A172 (cell line): Measurements from ENCODE around the gene C5orf24. TPM values are rescaled to one million over a fixed set of nuclear protein-coding genes. Genes with fewer than 3 reads are reported as not detected.
"Not testable (repeated sequence)": the region's sequence is repeated elsewhere in the genome, so short reads cannot be mapped to it uniquely, and the experiment has no call there.

ENCODE experiments used
- DNase-seq: peaks from one replicate; pipeline ENCODE4 v3.0.0-alpha.2; 2015; ENCODE audit warnings: low spot score
- total RNA-seq: library from RNA; depleted of rRNA; stranded (reverse); fragments of >200 nt; shearing (Covaris generic); gene quantifications from 2 replicates; pipeline ENCODE4 v1.2.3, GENCODE V29; 2014; rRNA removed

The C5orf24 gene
- 48.6 and 56.3 TPM in 2 replicates for total RNA-seq

GRCh38 chr5:134845852-134846640, at the start of gene C5orf24:
C5orf24 (plus strand) TSS chr5:134845968; CDS start chr5:134854901, 8,933 bp downstream.
- peak; percentile 87 for DNase-seq

DNA sequence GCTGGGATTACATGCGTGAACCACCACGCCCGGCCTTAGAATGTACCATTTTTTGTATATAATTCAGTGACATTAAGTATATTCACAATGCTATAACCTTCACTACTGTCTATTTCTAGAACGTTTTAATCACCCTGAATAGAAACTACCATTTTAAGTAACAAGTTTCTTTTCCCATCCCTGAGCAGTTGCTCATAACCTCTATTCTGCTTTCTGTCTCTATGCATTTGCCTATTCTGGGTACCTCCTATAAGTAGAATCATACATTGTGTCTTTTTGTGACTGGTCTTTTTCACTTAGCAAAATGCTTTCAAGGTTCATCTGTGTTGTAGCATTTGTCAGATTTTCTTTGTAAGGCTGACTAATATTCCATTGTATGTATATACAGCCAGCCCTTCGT, 47.3 kb upstream of the C5orf24 start:
- DNase-seq: no peak

GRCh38 chr5:134803821-134804220, 41.9 kb upstream of the C5orf24 start:
- DNase-seq: no peak

DNA sequence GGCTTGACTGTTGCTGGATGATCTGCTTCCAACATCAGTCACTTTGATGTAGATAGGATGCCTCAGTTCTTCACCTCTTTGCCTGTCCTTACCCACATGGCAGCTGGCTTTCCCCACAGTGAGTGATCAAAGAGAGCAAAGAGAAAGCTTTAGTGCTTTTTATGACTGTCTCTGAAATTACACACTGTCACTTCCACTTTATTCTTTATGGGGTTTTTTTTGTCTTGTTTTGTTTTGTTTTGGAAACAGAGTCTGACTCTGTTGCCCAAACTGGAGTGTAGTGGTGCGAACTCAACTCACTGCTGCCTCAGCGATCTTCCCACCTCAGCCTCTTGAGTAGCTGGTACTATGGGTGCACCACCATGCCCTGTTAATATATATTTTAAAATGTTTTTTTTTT, 32.4 kb upstream of the C5orf24 start:
- DNase-seq: no peak

- no peak for DNase-seq
Measured at GRCh38 chr5:134813827-134814226, 31.9 kb upstream of the C5orf24 start.

DNA sequence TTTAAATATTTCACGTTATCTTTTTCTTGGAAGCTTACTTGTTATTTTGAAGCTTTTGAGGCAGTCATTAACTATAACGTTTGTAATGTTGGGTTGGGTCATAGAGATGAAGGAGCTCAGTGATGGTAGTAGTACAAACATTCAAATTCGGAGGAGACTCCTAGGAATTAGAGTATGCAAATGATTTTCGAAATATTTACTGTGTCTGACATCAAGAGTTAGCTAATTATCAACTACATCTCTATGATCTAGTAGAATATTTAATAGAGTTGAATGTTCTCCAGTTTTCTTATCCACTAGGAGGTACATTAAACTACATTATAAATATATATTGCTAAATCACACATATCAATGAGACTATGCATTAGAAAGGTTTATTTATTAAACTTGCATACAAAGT, 28.8 kb upstream of the C5orf24 start:
- no peak for DNase-seq

DNA sequence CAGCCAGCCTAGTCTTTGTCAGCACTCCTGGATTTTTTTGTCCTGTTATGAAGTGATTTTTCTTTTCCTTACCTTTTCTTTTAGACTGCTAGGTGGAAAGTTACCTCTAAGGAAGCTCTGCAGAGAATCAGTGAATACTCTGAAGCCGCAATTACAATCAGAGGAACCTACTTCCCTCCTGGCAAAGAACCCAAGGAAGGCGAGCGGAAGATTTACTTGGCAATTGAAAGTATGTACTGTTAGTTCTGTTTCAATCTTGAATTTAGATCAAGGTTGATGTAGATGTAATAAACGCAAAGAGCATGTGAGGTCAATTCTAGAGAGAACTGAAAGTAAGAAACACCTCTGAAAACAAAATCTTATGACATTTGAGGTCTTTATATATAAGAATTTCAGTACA, 27.0 kb upstream of the C5orf24 start:
- DNase-seq: no peak

DNA sequence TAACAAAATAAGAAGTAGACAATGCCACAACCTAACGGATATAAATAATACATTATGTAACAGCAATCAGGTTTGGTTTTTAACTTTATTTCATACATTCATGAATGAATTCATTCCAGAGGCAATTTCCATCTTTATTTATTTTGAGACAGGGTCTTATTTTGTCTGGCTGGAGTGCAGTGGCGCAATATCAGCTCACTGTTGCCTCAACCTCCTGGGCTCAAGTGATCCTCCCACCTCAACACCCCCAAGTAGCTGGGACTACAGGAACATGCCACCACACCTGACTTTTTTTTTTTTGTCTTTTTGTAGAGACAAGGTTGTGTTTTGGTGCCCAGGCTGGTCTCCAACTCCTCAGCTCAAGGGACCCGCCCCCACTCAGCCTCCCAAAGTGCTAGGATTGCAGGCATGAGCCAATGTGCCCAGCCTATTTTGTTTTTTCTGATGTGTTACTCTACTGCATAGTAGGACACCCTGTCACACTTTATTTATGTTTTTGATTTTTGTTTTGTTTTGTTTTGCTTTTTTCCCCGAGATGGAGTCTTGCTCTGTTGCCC, 26.3 kb upstream of the C5orf24 start:
- DNase-seq: no peak

GRCh38 chr5:134821841-134822240, 23.9 kb upstream of the C5orf24 start:
- DNase-seq: no peak

DNA sequence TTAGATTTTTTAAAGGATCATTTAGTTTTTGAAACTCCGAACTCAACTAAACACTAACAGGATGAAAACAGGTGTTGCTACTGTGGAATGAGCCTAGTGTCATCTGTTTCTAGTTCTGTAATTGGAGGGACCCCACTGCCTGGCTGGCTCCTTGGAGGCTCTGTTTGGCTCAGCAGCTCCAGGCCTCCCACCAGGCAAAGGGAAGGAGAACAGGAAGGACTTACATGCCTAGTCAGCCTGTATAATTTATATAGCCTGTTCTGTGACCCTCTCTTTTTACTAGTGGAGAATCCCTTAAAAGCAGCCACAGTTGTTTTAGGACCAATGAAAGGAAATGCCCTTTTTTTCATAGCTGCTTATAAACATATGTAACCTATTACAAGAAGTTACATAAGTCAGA, 21.1 kb upstream of the C5orf24 start:
- DNase-seq: no peak

DNA sequence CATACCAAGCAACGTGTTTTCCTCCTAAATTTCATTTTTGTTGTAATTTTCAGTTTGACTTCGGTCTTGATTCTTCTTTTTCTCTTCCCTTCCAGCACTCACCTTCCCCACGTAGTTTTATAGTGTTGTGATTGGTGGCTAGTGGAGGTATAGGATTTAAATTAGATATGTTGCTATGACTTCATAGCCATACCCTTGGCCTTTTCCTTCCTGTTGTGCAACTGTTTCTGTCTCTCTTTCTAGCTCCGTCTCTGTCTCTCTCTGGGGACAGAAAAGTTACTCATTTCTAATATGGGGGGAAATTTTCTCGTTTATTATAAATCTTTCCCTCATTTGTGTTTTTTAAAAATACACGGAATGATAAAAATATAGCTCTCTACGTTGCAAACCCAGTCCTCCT, 20.6 kb upstream of the C5orf24 start:
- no peak for DNase-seq

GRCh38 chr5:134833340-134834032, 12.3 kb upstream of the C5orf24 start:
- no peak for DNase-seq

DNA sequence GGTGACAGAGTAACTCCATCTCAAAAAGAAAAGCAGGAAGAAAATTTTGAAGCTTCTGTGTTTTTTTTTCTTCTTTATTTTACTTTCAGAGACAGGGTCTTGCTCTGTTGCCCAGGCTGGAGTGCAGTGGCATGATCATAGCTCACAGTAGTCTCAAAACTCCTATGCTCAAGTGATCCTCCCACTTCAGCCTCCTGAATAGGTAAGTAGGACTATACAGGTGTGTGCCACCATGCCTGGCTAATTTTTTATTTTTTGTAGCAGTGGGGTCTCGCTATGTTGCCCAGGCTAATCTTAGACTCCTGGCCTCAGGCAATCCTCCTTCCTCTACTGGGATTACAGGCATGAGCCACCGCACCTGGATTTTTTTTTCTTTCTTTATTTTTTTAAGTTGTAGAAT, 10.1 kb upstream of the C5orf24 start:
- DNase-seq: no peak

- no peak for DNase-seq
Measured at GRCh38 chr5:134837530-134838181, 8.1 kb upstream of the C5orf24 start.

- not testable (repeated sequence) for DNase-seq
Measured at GRCh38 chr5:134838361-134838760, 7.4 kb upstream of the C5orf24 start.

DNA sequence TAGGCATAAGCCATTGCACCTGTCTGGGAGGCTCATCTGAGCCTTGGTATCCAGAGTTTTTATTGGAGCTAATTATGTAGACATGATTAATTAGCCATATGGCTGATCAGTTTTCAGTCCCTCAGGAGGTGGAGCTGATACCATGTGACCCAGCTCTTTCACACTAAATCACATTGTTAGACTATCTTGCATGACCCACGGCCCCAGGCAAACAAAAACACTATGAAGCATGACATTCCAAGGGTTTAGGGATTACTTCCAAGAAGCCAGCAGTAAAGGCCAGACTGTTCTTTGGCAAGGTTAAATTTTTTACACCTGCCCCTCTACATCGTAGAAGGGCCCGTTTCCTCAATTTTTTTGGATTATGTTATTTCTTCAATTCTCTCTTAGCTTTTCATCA, 5.0 kb upstream of the C5orf24 start:
- DNase-seq: no peak

- DNase-seq: no peak
Measured at GRCh38 chr5:134844252-134844651, 1.5 kb upstream of the C5orf24 start.

GRCh38 chr5:134845335-134845851, 375 bp upstream of the C5orf24 start:
- no peak for DNase-seq

DNA sequence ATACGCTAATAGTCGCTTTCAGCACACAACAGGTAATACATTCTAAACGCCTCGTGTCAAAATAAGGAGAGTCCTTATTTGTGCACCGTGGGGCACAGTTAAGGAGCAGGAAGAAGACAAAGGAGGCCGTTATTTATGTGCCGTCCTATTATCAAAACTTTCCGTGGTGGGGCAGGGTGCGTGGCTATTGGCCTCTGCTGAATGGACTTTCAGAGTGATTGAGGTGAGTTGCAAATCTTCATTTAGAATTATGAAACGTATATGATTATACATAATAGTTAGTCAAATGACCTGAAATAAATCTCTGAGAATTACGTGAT, 833 bp downstream of the C5orf24 start:
- no peak for DNase-seq

DNA sequence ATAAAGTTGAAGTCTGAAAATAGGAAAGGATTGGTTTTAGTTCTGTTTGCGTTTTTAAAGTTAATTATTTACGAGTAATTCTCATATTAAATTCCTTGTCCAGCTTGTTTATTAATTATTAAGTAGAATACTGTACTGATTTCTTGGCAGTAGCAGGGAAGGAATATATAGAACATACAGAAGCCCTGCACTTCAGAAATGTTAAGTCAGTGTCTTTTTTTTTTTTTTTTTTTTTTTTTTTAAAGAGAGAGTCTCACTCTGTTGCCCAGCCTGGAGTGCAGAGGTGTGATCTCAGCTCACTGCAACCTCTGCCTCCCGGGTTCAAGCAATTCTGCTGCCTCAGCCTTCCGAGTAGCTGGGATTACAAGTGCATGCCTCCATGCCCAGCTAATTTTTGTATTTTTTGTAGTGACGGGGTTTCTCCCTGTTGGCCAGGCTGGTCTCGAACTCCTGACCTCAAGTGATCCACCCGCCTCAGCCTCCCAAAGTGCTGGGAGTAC, 3.7 kb downstream of the C5orf24 start:
- DNase-seq: not testable (repeated sequence)

DNA sequence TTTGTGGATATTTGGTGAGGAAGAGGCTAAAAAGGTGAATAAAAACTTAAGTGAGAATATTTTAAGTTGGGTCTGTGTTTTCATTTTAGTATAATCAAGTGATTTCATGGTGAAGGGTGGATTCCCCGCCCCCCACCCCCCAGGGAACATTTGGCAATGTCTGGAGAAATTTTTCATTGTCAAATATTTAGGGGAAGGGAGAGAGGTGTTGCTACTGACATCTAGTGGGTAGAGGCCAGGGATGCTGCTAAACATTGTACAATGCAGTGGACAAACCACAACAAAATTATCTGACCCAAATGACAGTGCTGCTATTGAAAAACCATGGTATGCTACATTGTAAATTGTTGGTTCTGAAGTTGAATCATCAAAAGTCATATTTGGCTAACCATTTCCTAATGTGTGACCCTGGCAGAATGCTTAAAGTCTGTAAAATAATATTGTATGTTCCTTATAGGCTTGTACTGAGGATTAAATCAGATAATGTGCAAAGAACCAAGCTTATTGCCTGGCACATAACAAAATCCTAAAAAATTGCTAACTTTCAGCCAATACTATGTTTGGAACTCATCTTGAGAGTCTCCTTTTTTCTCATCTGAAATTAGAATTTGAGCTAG, 5.6 kb downstream of the C5orf24 start:
- peak; percentile 63 for DNase-seq

GRCh38 chr5:134856465-134856864, 10.7 kb downstream of the C5orf24 start:
- not testable (repeated sequence) for DNase-seq
